HCT116 (cell line): ENCODE measurements around the gene IFIT5. TPM values are rescaled to one million over a fixed set of nuclear protein-coding genes. Genes with fewer than 3 reads are reported as not detected.

Source experiments
- ATAC-seq: fragments of 200-7000 bp; cut with Tn5 transposase; 2 replicates; pipeline ENCODE4 v1.9.1; 2020; ENCODE audit warnings: mild to moderate bottlenecking, moderate library complexity
- BruUV-seq: library from RNA; stranded (reverse); fragments of 400-500 nt; replicated peaks from 2 replicates; lab custom pipeline; 2021; lab: Mats Ljungman, UMichigan
- CTCF ChIA-PET: fragments of 300-600 bp; sonication (Branson Sonifier 250); formaldehyde crosslinking; loops from one replicate; lab custom pipeline; 2021; ENCODE audit warnings: antibody characterized with exemption; lab: Charles Lee
- POLR2A ChIA-PET: fragments of 300-600, 350-600 bp; sonication (Branson Sonifier 250); formaldehyde crosslinking; loops from one replicate; lab custom pipeline; 2021; ENCODE audit warnings: antibody characterized with exemption; lab: Charles Lee
- RAD21 ChIA-PET, 2 experiments: fragments of 300-600 bp; sonication (Branson Sonifier 250); formaldehyde crosslinking; loops; one replicate each; lab custom pipeline; 2023; ENCODE audit warnings: low total read pairs in 2 of 2; ENCODE audit not compliant: uncharacterized antibody in 2 of 2, unreplicated experiment in 2 of 2, low non-redundant PET in 1 of 2; lab: Charles Lee
- DNase-seq: peaks from one replicate; pipeline ENCODE4 v3.0.0-alpha.2; 2010; ENCODE audit warnings: low read depth, low spot score
- H2AFZ ChIP-seq: fragments of 200-600 bp; shearing (Covaris generic), sonication (generic); 2 replicates; pipeline ENCODE4 v1.6.1; 2017; ENCODE audit warnings: low read depth, mixed run types, mixed read lengths, antibody characterized with exemption, low read length; ENCODE audit not compliant: poor library complexity, severe bottlenecking
- H3K27ac ChIP-seq: 2 replicates; pipeline ENCODE4 v1.5.1; 2012; ENCODE audit warnings: low read depth, low read length
- H3K27me3 ChIP-seq: fragments of 200-600 bp; sonication (generic); 2 replicates; pipeline ENCODE4 v1.6.1; 2016; ENCODE audit warnings: mixed run types, low read length, mixed read lengths; ENCODE audit not compliant: insufficient read depth
- H3K36me3 ChIP-seq, 2 experiments: fragments of 200-500 bp in 1 of 2; fragments of 200-600 bp in 1 of 2; sonication (Bioruptor generic) in 1 of 2; sonication (generic) in 1 of 2; 2 replicates each; pipeline versions ENCODE4 v1.5.1 to v1.6.1; 2014 to 2016; ENCODE audit warnings: low read length in 2 of 2, inconsistent platforms in 1 of 2, mixed read lengths in 1 of 2, mixed run types in 1 of 2; ENCODE audit not compliant: insufficient read depth in 2 of 2, control insufficient read depth in 1 of 2
- H3K4me1 ChIP-seq, 2 experiments: fragments of 200-600 bp in 1 of 2; sonication (generic) in 1 of 2; 2 replicates each; pipeline versions ENCODE4 v1.5.1 to v1.6.1; 2012 to 2017; ENCODE audit warnings: low read length in 2 of 2, inconsistent platforms in 1 of 2, mild to moderate bottlenecking in 1 of 2, mixed read lengths in 1 of 2, mixed run types in 1 of 2, moderate library complexity in 1 of 2; ENCODE audit not compliant: insufficient read depth in 2 of 2, control insufficient read depth in 1 of 2
- H3K4me2 ChIP-seq: fragments of 200-600 bp; sonication (generic); 2 replicates; pipeline ENCODE4 v1.6.1; 2017; ENCODE audit warnings: mixed run types, low read length, mixed read lengths
- H3K4me3 ChIP-seq, 2 experiments: fragments of 200-600 bp in 1 of 2; sonication (generic) in 1 of 2; replicated peaks in 1 of 2; 2 replicates each; pipeline ENCODE4 v1.5.1; 2011 to 2016; ENCODE audit warnings: low read length in 2 of 2, control low read depth in 1 of 2, low read depth in 1 of 2, mild to moderate bottlenecking in 1 of 2, mixed read lengths in 1 of 2, mixed run types in 1 of 2
- H3K79me2 ChIP-seq: fragments of 200-600 bp; sonication (generic); 2 replicates; pipeline ENCODE4 v1.6.1; 2017; ENCODE audit warnings: mild to moderate bottlenecking, mixed run types, low read length, moderate library complexity, mixed read lengths; ENCODE audit not compliant: insufficient read depth
- H3K9ac ChIP-seq: fragments of 200-600 bp; sonication (generic); 2 replicates; pipeline ENCODE4 v1.6.1; 2016; ENCODE audit warnings: low read length, mixed read lengths
- H3K9me2 ChIP-seq: fragments of 200-600 bp; sonication (generic), shearing (Covaris generic); 2 replicates; pipeline ENCODE4 v1.6.1; 2017; ENCODE audit warnings: mixed run types, mild to moderate bottlenecking, moderate library complexity; ENCODE audit not compliant: insufficient read depth
- H3K9me3 ChIP-seq, 2 experiments: fragments of 200-500 bp in 1 of 2; fragments of 200-600 bp in 1 of 2; sonication (Bioruptor generic) in 1 of 2; sonication (generic) in 1 of 2; 2 replicates each; pipeline ENCODE4 v1.6.1; 2014 to 2017; ENCODE audit warnings: low read length in 2 of 2, mixed read lengths in 2 of 2, inconsistent platforms in 1 of 2, low read depth in 1 of 2, mild to moderate bottlenecking in 1 of 2, mixed run types in 1 of 2, moderate library complexity in 1 of 2; ENCODE audit not compliant: control insufficient read depth in 1 of 2, insufficient read depth in 1 of 2
- H4K20me1 ChIP-seq: fragments of 200-600 bp; sonication (generic), shearing (Covaris generic); 2 replicates; pipeline ENCODE4 v1.6.1; 2017; ENCODE audit warnings: mixed run types, mild to moderate bottlenecking, moderate library complexity; ENCODE audit not compliant: insufficient read depth
- CEBPB ChIP-seq: IDR thresholded peaks from 2 replicates; pipeline ENCODE4 v1.6.1; 2012; ENCODE audit warnings: low read depth
- EGR1 ChIP-seq: IDR thresholded peaks from 2 replicates; pipeline ENCODE4 v1.6.1; 2012; ENCODE audit warnings: low read depth
- ELF1 ChIP-seq: IDR thresholded peaks from 2 replicates; pipeline ENCODE4 v1.6.1; 2012; ENCODE audit warnings: low read depth, borderline replicate concordance
- JUND ChIP-seq: IDR thresholded peaks from 2 replicates; pipeline ENCODE4 v1.6.1; 2012
- POLR2AphosphoS5 ChIP-seq: IDR thresholded peaks from 2 replicates; pipeline ENCODE4 v1.6.1; 2011; ENCODE audit warnings: mild to moderate bottlenecking, low read depth, low read length, moderate library complexity
- SIN3A ChIP-seq: IDR thresholded peaks from 2 replicates; pipeline ENCODE4 v1.6.1; 2012; ENCODE audit warnings: low read depth
- SP1 ChIP-seq: IDR thresholded peaks from 2 replicates; pipeline ENCODE4 v1.6.1; 2012; ENCODE audit warnings: low read depth
- TCF7L2 ChIP-seq: IDR thresholded peaks from 2 replicates; pipeline ENCODE4 v1.7.0; 2011; ENCODE audit warnings: borderline replicate concordance, inconsistent platforms; ENCODE audit not compliant: insufficient read depth, insufficient read length; ENCODE audit errors: extremely low read depth
- YY1 ChIP-seq: IDR thresholded peaks from 2 replicates; pipeline ENCODE4 v1.6.1; 2011; ENCODE audit warnings: low read length, low read depth, moderate library complexity, mild to moderate bottlenecking; ENCODE audit not compliant: insufficient replicate concordance; ENCODE audit errors: extremely low read depth
- ZBTB33 ChIP-seq: IDR thresholded peaks from 2 replicates; pipeline ENCODE4 v1.6.1; 2011; ENCODE audit warnings: mild to moderate bottlenecking, low read length, moderate library complexity; ENCODE audit not compliant: insufficient replicate concordance; ENCODE audit errors: extremely low read depth
- ZNF274 ChIP-seq: fragments of 200-500 bp; sonication (Bioruptor generic); IDR thresholded peaks from 2 replicates; pipeline ENCODE4 v1.6.1; 2014; ENCODE audit warnings: mild to moderate bottlenecking, low read depth, low read length, inconsistent platforms
- intact Hi-C: fragments of 100-400 bp; cut with micrococcal nuclease; formaldehyde crosslinking; loops from 2 replicates; pipeline ENCODE4 v1.10.0; 2022
- total RNA-seq: library from RNA; stranded (reverse); gene quantifications from one replicate; pipeline ENCODE4 v1.2.1, GENCODE V29; 2021; ENCODE audit not compliant: unreplicated experiment

Gene IFIT5
- total RNA-seq, 1 experiment from 2014 or later = 11.1 TPM

GRCh38 chr10:89438525-89438924 is 24.2 kb downstream of the IFIT5 start:
- Histone ChIP-seq H3K9ac (no peak overlapping the region), H4K20me1 (no peaks in the 10 kb centered on the region), H3K4me2 (no peak overlapping the region), H3K27ac (no peak overlapping the region), H3K4me1 (no peaks in the 10 kb centered on the region), H3K9me3 (no peaks in the 10 kb centered on the region), H3K79me2 (no peaks in the 10 kb centered on the region), H2AFZ (no peak overlapping the region), H3K4me3 (no peak overlapping the region), H3K27me3 (no peaks in the 10 kb centered on the region), H3K36me3 (no peaks in the 10 kb centered on the region), H3K9me2 (no peaks in the 10 kb centered on the region)
- intact Hi-C loops = no loop called here
- TF ChIP-seq TCF7L2 = no peak
- RAD21 ChIA-PET = no interaction called here
- BruUV-seq = no TSS peak
- CTCF ChIA-PET = no interaction called here
- POLR2A ChIA-PET = no interaction called here
- DNase-seq = no peak
- ATAC-seq = no peak

GRCh38 chr10:89440226-89441009 is 26.1 kb downstream of the IFIT5 start:
- no peak overlapping the region for H2AFZ ChIP-seq
- H3K4me1 ChIP-seq = no peaks in the 10 kb centered on the region
- no peak overlapping the region for H3K4me3 ChIP-seq
- H3K4me2 ChIP-seq = no peak overlapping the region
- no peaks in the 10 kb centered on the region for H3K27me3 ChIP-seq
- intact Hi-C loops = no loop called here
- RAD21 ChIA-PET = no interaction called here
- CTCF ChIA-PET = no interaction called here
- no peaks in the 10 kb centered on the region for H3K79me2 ChIP-seq
- ATAC-seq (no peak), DNase-seq (no peak)
- BruUV-seq = no TSS peak
- POLR2A ChIA-PET = no interaction called here
- no peaks in the 10 kb centered on the region for H3K9me3 ChIP-seq
- no peaks in the 10 kb centered on the region for H3K36me3 ChIP-seq
- TF ChIP-seq TCF7L2 = no peak
- no peak for TF ChIP-seq SP1
- no peak for TF ChIP-seq CEBPB
- TF ChIP-seq ELF1 = no peak
- TF ChIP-seq POLR2AphosphoS5 = no peak
- TF ChIP-seq ZBTB33 = no peak
- no peak for TF ChIP-seq ZNF274
- TF ChIP-seq JUND = no peak
- no peak for TF ChIP-seq SIN3A
- no peak for TF ChIP-seq EGR1
- no peak for TF ChIP-seq YY1
- H3K9me2 ChIP-seq = no peaks in the 10 kb centered on the region
- H3K9ac ChIP-seq = no peak overlapping the region
- H4K20me1 ChIP-seq = no peaks in the 10 kb centered on the region
- no peak overlapping the region for H3K27ac ChIP-seq
